COR-L47 (cell line): ENCODE results near the gene AKNAD1.

ENCODE experiments used
- DNase-seq: peaks from one replicate; lab custom pipeline; 2025; lab: John Stamatoyannopoulos, UW

AKNAD1 gene

GRCh38 chr1:108830119-108831008, 26.5 kb downstream of the AKNAD1 start:
- no peak for DNase-seq

- DNase-seq: no peak
Observed at GRCh38 chr1:108829498-108829916, 27.4 kb downstream of the AKNAD1 start.

- DNase-seq: peak; percentile 75
Observed at GRCh38 chr1:108828074-108828961, 28.6 kb downstream of the AKNAD1 start.

GRCh38 chr1:108826081-108826635, 30.7 kb downstream of the AKNAD1 start:
- DNase-seq: no peak

GRCh38 chr1:108824051-108824450, 32.8 kb downstream of the AKNAD1 start:
- DNase-seq: no peak

GRCh38 chr1:108823632-108824031, 33.3 kb downstream of the AKNAD1 start:
- no peak for DNase-seq

GRCh38 chr1:108819878-108820277, 37.0 kb downstream of the AKNAD1 start:
- no peak for DNase-seq

GRCh38 chr1:108817811-108818210, 39.1 kb downstream of the AKNAD1 start:
- no peak for DNase-seq

GRCh38 chr1:108817016-108817415, 39.9 kb downstream of the AKNAD1 start:
- DNase-seq: no peak

- DNase-seq: peak; percentile 12
Observed at GRCh38 chr1:108816049-108816893, 40.6 kb downstream of the AKNAD1 start.

GRCh38 chr1:108815566-108815965, 41.3 kb downstream of the AKNAD1 start:
- no peak for DNase-seq

GRCh38 chr1:108814343-108815125, 42.4 kb downstream of the AKNAD1 start:
- no peak for DNase-seq

- no peak for DNase-seq
Observed at GRCh38 chr1:108813326-108813725, 43.6 kb downstream of the AKNAD1 start.

- DNase-seq: no peak
Observed at GRCh38 chr1:108811611-108812010, 45.3 kb downstream of the AKNAD1 start.

- DNase-seq: no peak
Observed at GRCh38 chr1:108808438-108808837, 48.5 kb downstream of the AKNAD1 start.

GRCh38 chr1:108803548-108803947, 53.3 kb downstream of the AKNAD1 start:
- DNase-seq: no peak

- no peak for DNase-seq
Observed at GRCh38 chr1:108801101-108801500, 55.8 kb downstream of the AKNAD1 start.

GRCh38 chr1:108799001-108799400, 57.9 kb downstream of the AKNAD1 start:
- no peak for DNase-seq

- no peak for DNase-seq
Observed at GRCh38 chr1:108792420-108792819, 64.5 kb downstream of the AKNAD1 start.

- no peak for DNase-seq
Observed at GRCh38 chr1:108791790-108792189, 65.1 kb downstream of the AKNAD1 start.

GRCh38 chr1:108785880-108786279, 71.0 kb downstream of the AKNAD1 start:
- no peak for DNase-seq
